Measurements from ENCODE around the gene LRRC38. TPM values are rescaled to one million over a fixed set of nuclear protein-coding genes. Genes with fewer than 3 reads are reported as not detected.

The LRRC38 gene
- total and polyA plus RNA-seq, 8 donors = 0.30 to 0.37 TPM; not detected in 6

DNA sequence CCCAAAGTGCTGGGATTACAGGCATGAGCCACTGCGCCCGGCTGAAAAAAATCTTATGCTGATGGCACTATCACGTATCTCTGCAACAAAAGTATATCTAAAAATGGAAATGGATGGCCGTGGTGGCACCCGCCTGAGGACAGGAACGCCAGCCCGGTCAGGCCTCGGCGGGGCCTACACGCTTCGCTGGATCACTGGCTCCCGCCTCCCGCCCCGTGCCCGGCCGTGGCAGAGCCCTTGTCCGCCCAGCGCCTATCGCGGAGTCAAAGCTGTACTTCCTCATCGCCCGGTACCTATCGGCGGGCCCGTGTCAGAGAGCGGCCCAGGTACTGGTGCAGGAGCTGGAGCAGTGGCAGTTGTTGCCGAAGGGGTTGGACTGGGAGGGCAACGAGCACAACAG lies 41.0 kb upstream of the LRRC38 start:
- H3K36me3 ChIP-seq = no peaks in the 10 kb centered on the region
- TF ChIP-seq, protein P1, sequence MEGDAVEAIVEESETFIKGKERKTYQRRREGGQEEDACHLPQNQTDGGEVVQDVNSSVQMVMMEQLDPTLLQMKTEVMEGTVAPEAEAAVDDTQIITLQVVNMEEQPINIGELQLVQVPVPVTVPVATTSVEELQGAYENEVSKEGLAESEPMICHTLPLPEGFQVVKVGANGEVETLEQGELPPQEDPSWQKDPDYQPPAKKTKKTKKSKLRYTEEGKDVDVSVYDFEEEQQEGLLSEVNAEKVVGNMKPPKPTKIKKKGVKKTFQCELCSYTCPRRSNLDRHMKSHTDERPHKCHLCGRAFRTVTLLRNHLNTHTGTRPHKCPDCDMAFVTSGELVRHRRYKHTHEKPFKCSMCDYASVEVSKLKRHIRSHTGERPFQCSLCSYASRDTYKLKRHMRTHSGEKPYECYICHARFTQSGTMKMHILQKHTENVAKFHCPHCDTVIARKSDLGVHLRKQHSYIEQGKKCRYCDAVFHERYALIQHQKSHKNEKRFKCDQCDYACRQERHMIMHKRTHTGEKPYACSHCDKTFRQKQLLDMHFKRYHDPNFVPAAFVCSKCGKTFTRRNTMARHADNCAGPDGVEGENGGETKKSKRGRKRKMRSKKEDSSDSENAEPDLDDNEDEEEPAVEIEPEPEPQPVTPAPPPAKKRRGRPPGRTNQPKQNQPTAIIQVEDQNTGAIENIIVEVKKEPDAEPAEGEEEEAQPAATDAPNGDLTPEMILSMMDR (IDR thresholded peaks at IDR 0.05) = no peak
- no peak for TF ChIP-seq POLR2AphosphoS5 (IDR thresholded peaks at IDR 0.05)
- TF ChIP-seq EP300 (IDR thresholded peaks at IDR 0.05) = no peak
- no peak for TF ChIP-seq POLR2A (IDR thresholded peaks at IDR 0.05)
- intact Hi-C loops (cut with DNase I; ENCODE audit: low total_unique reads) = no loop called here
- H3K27me3 ChIP-seq = peaks cover 0 to 4% (median 0%) of the 10 kb centered on the region in 3 donors
- no peaks in the 10 kb centered on the region for H3K9me3 ChIP-seq
- H3K4me3 ChIP-seq = no peak overlapping the region
- 95 to 97% (median 96%) methylated on average over 20 to 28 of the region's 28 CpGs for WGBS, 5 donors
- no peak overlapping the region for H3K27ac ChIP-seq
- H3K4me1 ChIP-seq = no peaks in the 10 kb centered on the region
- DNase-seq = no peak

DNA sequence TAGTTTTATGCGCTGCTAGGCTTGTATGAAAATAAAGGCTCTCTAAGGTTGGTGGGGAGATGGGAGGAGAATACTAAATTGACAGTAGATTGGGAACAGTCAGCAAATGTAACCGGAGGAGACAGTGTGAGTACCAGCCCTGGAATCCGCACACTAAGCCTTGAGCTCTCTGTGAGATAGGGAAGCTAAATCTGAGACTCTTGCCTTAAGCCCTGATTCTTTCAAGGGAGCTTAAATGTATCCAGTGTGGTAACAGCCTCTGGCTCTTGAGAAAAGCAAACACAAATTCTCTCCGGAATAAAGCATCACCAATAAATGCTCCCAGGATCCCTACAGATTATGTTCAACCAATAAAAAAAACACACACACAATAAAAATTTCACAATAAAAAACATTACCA lies 36.9 kb upstream of the LRRC38 start:
- Histone ChIP-seq H3K9me3 (no peaks in the 10 kb centered on the region), H3K36me3 (no peaks in the 10 kb centered on the region), H3K27ac (no peak overlapping the region), H3K4me3 (no peak overlapping the region), H3K27me3 (no peaks in the 10 kb centered on the region), H3K4me1 (no peaks in the 10 kb centered on the region)
- intact Hi-C loops (cut with DNase I; ENCODE audit: low total_unique reads) = no loop called here
- TF ChIP-seq, protein P1 (IDR thresholded peaks at IDR 0.05) = no peak
- no peak for TF ChIP-seq EP300 (IDR thresholded peaks at IDR 0.05)
- TF ChIP-seq POLR2AphosphoS5 (IDR thresholded peaks at IDR 0.05) = no peak
- no peak for TF ChIP-seq POLR2A (IDR thresholded peaks at IDR 0.05)
- DNase-seq = no peak
- 62 to 74% (median 74%) methylated on average over 4 of the region's 4 CpGs for WGBS, 5 donors

DNA sequence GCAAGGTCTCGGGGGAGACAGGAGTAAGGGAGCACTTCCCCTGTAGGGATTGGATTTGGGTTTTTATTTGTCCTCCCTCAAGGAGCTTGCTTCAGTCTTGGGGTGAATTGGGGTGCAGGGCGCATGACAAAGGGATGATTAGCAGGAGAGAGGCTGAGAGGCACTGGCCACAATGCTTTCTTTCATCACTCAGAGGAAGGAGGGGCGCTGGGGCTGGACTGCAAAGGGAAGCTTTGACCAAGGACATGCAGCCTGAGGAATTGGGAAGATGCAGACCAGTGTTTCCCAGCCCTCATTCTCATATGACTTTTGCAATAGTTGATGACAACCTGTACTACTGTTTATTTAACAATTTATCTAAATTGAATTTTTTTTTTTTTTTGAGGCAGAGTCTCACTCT lies 35.7 kb upstream of the LRRC38 start:
- Histone ChIP-seq H3K9me3 (no peaks in the 10 kb centered on the region), H3K27ac (no peak overlapping the region), H3K27me3 (no peaks in the 10 kb centered on the region), H3K4me3 (no peak overlapping the region), H3K36me3 (no peaks in the 10 kb centered on the region), H3K4me1 (peaks cover 0 to under 1% (median 0%) of the 10 kb centered on the region in 4 donors)
- TF ChIP-seq EP300 (IDR thresholded peaks at IDR 0.05) (no peak), POLR2AphosphoS5 (IDR thresholded peaks at IDR 0.05) (no peak)
- DNase-seq = peak in 1 of 2 donors; percentile 11
- 58 to 76% (median 72%) methylated on average over 3 of the region's 3 CpGs for WGBS, 5 donors
- intact Hi-C loops (cut with DNase I; ENCODE audit: low total_unique reads) = no loop called here

DNA sequence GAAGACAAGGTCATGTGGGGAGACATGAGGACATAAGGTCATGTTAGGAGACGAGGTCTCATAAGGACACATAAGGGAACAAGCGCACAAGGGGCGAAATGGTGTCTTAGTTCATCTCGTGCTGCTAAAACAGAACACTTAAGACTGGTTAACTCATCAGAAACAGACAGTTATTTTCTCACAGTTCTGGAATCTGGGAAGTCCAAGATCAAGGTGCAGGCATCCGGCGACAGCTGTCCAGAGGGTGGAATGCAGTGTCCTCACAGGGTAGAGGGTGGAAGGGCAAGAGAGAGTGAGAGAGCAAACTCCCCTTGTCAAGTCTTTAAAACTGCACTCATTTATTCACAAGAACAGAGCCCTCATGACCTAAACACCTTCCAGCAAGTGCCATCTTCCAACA lies 35.2 kb upstream of the LRRC38 start:
- no peaks in the 10 kb centered on the region for H3K27me3 ChIP-seq
- H3K36me3 ChIP-seq = no peaks in the 10 kb centered on the region
- H3K4me3 ChIP-seq = no peak overlapping the region
- DNase-seq = no peak
- intact Hi-C loops (cut with DNase I; ENCODE audit: low total_unique reads) = no loop called here
- H3K27ac ChIP-seq = no peak overlapping the region
- no peaks in the 10 kb centered on the region for H3K9me3 ChIP-seq
- H3K4me1 ChIP-seq = peaks cover 0 to 5% (median 0%) of the 10 kb centered on the region in 4 donors
- WGBS, 5 donors = 75 to 85% (median 81%) methylated on average over 6 of the region's 6 CpGs
- TF ChIP-seq POLR2A (IDR thresholded peaks at IDR 0.05) (no peak), EP300 (IDR thresholded peaks at IDR 0.05) (no peak), POLR2AphosphoS5 (IDR thresholded peaks at IDR 0.05) (no peak)
- TF ChIP-seq, protein P1 (IDR thresholded peaks at IDR 0.05) = no peak

DNA sequence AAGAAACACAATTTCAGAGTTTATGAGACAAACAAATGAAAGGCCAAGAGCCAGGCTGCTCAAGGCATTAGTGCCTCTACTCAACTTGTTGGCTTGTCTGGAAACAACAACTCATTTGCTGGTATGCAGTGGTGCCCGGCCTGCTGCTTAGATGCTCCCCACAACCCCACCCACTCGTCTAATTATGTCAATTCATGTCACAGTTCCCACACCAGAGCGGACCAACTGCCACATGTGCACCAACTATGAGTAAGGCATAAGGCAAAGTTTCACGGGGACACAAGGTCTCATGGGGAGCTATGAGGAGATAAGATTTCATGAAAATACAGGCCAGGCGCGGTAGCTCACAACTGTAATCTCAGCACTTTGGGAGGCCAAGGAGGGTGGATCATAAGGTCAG lies 34.5 kb upstream of the LRRC38 start:
- 67 to 83% (median 77%) methylated on average over 6 of the region's 6 CpGs for WGBS, 5 donors
- Histone ChIP-seq H3K4me3 (no peak overlapping the region), H3K9me3 (no peaks in the 10 kb centered on the region), H3K27ac (no peak overlapping the region), H3K4me1 (peaks cover 0 to 13% (median 2%) of the 10 kb centered on the region in 4 donors), H3K27me3 (no peaks in the 10 kb centered on the region), H3K36me3 (no peaks in the 10 kb centered on the region)
- TF ChIP-seq POLR2AphosphoS5 (IDR thresholded peaks at IDR 0.05) = no peak
- TF ChIP-seq EP300 (IDR thresholded peaks at IDR 0.05) = no peak
- TF ChIP-seq, protein P1 (IDR thresholded peaks at IDR 0.05) = no peak
- no peak for TF ChIP-seq POLR2A (IDR thresholded peaks at IDR 0.05)
- intact Hi-C loops (cut with DNase I; ENCODE audit: low total_unique reads) = no loop called here
- DNase-seq = no peak
